HG03139 (cell line): Measurements from ENCODE around the gene PCBP3.

ENCODE experiments used
- ATAC-seq: cut with Tn5 transposase; IDR thresholded peaks from one replicate; pipeline ENCODE4 v1.9.1; 2021; ENCODE audit not compliant: unreplicated experiment

Gene PCBP3

DNA sequence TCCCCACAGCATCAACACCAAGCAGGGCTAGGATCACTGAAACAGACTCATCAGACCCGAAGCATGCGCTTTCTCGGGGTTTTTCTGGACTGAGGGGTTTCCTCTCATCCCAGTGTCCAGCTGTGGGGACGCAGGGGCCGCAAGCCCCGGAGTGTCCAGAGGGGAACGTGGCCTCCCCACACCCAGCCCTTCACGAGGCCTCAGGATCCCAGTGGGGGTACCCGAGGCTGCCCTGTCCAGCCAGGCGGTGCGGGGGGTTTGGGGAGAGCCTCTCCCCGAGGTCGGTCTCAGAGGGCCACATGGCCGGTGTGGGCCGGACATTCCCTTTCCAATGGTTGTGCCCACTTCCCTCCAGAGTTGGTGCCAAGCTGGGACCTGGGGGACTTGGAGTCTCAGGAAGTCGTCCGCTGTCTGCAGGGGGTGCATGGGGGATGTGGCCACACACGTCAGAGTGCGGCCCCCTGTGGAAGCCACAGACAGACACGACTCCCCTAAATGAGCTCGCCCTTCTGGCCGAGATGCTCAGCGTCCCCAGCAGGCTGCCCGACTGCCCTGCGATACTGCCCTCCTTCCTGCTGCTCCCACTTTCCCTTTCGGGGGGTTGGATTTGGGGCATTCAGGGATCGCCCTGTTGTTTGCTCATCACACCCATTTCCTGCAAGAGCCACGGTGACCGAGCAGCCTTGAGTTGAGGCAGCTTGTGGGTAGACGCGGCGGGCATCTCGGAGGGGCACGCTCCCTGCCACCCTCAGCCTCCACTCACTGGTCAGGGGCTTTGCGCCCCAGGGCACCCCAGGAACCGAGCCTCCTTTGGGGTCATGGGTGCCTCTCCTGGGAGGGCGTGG, 342.2 kb downstream of the PCBP3 start:
- no peak for ATAC-seq

DNA sequence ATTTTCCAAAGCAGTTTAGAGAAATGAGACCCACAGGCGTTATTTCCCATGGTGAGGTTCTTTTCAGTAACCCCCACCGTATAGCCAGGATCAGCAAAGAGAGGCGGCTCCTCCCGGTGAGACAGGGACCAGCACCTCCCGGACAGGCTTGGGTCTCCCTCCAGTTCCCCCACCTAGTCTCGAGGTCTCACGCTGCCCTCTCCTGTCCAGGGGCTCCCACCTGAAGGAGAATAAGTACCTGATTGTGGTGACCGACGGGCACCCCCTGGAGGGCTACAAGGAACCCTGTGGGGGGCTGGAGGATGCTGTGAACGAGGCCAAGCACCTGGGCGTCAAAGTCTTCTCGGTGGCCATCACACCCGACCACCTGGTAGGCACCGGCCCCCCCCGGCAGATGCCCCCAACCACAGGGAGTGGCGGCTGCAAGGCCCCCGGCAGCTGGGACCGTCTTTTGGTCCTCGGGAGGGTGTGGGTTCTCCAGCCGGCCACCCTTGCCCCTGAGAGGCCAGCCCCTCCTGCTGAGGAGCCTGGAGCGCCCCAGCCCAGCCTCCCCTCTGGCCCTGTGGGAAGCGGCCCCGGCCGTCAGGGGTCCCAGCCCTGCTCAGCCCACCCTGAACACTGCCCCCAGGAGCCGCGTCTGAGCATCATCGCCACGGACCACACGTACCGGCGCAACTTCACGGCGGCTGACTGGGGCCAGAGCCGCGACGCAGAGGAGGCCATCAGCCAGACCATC, 343.0 kb downstream of the PCBP3 start:
- ATAC-seq, result no peak

GRCh38 chr21:45987121-45987711, 343.7 kb downstream of the PCBP3 start:
- no peak for ATAC-seq

- ATAC-seq, result no peak
These were observed 345.1 kb downstream of the PCBP3 start for GRCh38 chr21:45988366-45989347.

GRCh38 chr21:45989355-45990048, 346.0 kb downstream of the PCBP3 start:
- ATAC-seq, result no peak

- ATAC-seq, result no peak
These were observed 346.7 kb downstream of the PCBP3 start for GRCh38 chr21:45990049-45990711.

DNA sequence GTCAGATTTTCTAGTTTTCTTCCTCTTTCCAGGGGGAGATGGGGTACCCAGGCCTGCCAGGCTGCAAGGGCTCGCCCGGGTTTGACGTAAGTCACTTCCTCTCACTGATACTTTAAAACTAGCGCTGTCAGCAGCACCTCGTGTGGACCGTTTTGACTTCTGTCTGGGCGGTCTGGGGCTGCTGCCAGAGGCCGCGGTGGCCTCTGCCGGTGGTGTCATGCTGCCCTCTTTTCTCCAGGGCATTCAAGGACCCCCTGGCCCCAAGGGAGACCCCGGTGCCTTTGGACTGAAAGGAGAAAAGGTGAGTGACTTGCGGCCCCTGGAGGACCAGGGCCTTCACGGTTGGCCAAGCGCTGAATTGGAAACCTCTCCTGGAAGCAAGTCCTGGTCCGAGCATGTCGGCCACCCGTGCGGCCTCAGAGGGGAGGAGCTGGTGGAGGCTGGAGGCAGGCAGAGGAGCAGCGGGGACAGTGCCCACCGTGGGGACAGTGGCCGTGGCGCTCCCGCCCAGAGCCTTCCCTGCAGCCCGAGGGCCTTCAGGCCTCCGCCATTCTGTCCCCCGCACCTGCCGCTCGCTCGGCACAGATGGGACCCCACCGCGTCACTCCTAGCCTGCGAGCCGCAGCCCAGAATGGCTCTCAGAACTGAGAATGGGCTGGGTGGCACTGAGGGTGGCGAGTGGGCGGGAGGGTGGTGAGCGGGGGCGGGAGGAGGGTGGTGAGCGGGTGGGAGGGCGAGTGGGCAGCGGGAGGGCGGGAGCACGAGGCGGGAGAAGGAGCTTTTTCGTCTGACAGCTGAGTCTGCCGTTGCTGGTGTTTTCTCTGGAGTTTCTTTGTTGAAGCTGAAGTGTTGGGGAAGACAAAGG, 347.4 kb downstream of the PCBP3 start:
- no peak for ATAC-seq

DNA sequence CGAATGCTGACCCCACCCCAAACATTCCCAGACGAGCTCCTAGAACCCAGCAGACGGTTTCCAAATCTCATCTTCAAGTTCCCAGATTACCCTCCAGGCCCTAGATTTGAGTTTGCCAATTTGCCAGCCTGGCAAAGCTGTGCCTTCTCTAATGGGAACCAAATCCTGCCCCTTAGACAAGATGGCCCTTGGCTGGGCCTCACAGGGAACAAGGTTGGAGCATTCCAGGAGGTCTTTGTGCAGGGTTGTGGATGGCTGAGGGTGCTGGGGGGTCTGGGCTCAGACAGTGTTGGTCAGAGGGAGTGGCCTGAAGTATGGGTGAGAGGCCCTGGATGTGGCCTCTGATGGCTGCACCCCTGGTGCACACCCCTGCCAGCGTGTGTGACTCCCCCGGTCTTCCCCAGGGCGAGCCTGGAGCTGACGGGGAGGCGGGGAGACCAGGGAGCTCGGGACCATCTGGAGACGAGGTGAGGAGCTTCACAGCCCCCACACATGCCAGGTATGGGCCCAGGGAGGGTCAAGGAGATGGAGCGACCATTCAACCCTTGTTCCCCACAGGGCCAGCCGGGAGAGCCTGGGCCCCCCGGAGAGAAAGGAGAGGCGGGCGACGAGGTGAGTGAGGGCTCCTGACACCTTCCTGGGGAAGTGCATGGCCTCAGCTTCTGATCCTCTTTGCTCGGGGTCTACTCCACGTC, 348.2 kb downstream of the PCBP3 start:
- ATAC-seq, result no peak
